ENCODE measurements around the gene NHLRC4.

NHLRC4 gene

DNA sequence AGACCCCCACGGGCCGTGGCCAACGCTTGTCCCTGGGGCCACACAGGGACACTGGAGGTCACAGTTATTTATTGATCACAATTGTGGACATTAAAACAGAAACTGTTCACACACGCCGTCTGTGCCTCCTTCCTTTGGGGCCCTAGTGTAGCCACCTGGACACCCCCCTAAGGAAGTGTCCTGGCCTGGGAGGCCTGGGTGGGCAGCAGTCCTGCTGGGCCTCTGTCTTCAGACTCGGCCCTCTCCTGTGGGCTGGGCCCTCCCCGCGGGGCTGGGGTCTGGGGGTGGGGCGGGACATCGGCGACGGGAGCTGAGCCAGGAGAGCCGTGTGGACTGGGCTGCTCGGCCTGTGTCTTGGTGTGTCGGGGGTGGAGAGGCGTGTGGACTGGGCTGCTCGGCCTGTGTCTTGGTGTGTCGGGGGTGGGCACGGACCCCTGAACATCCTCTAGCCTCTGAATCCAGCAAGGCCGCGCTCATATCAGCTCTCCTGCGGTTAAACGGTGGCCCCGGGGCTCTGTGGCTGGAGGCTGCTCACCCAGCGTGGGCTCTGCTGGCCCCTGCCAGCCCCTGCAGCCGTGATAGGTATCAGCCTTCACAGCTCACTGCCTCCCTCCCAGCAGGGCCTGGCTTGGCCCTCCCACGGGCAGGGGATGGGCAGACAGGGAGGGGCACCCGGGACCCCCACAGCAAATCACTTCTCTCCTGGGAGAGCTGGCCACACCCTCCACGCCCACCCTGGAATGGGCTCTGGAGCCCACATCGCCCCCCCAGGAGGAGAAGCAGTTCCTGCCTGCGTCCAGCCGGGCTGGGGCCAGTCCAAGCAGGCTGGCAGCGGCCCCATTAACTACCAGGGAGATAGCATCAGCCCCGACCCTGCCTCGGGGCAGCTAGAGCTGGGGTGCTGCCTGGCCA is 1.1 kb upstream of the NHLRC4 start:
- Histone ChIP-seq H3K27me3 (ENCODE audit: insufficient read depth, poor library complexity, severe bottlenecking) (peaks cover 11% of the 10 kb centered on the region), H3K4me3 (replicated peaks; ENCODE audit: insufficient read depth, low read length) (no peak overlapping the region), H3K27ac (replicated peaks) (no peak overlapping the region)
- no peak for DNase-seq (ENCODE audit: low read depth in 1 of 2, low spot score in 1 of 2)
- TF ChIP-seq REST (IDR thresholded peaks at IDR 0.05; ENCODE audit: insufficient replicate concordance, low read depth) (no peak), POLR2AphosphoS5 (IDR thresholded peaks at IDR 0.05; ENCODE audit: low read depth) (no peak), CTCF (IDR thresholded peaks at IDR 0.05; ENCODE audit: insufficient read depth, low read length) (no peak), SPI1 (IDR thresholded peaks at IDR 0.05; ENCODE audit: borderline replicate concordance, low read depth) (no peak), GABPA (IDR thresholded peaks at IDR 0.05; ENCODE audit: low read depth) (no peak)

GRCh38 chr16:567373-568256 is 810 bp downstream of the NHLRC4 start:
- Histone ChIP-seq H3K27ac (replicated peaks) (peak overlapping the region; percentile 70), H3K4me3 (replicated peaks; ENCODE audit: insufficient read depth, low read length) (no peak overlapping the region), H3K27me3 (ENCODE audit: insufficient read depth, poor library complexity, severe bottlenecking) (no peaks in the 10 kb centered on the region)
- DNase-seq (ENCODE audit: low read depth in 1 of 2, low spot score in 1 of 2): no peak
- TF ChIP-seq SPI1 (IDR thresholded peaks at IDR 0.05; ENCODE audit: borderline replicate concordance, low read depth) (no peak), REST (IDR thresholded peaks at IDR 0.05; ENCODE audit: insufficient replicate concordance, low read depth) (no peak), CTCF (IDR thresholded peaks at IDR 0.05; ENCODE audit: insufficient read depth, low read length) (no peak), POLR2AphosphoS5 (IDR thresholded peaks at IDR 0.05; ENCODE audit: low read depth) (no peak), GABPA (IDR thresholded peaks at IDR 0.05; ENCODE audit: low read depth) (no peak)

DNA sequence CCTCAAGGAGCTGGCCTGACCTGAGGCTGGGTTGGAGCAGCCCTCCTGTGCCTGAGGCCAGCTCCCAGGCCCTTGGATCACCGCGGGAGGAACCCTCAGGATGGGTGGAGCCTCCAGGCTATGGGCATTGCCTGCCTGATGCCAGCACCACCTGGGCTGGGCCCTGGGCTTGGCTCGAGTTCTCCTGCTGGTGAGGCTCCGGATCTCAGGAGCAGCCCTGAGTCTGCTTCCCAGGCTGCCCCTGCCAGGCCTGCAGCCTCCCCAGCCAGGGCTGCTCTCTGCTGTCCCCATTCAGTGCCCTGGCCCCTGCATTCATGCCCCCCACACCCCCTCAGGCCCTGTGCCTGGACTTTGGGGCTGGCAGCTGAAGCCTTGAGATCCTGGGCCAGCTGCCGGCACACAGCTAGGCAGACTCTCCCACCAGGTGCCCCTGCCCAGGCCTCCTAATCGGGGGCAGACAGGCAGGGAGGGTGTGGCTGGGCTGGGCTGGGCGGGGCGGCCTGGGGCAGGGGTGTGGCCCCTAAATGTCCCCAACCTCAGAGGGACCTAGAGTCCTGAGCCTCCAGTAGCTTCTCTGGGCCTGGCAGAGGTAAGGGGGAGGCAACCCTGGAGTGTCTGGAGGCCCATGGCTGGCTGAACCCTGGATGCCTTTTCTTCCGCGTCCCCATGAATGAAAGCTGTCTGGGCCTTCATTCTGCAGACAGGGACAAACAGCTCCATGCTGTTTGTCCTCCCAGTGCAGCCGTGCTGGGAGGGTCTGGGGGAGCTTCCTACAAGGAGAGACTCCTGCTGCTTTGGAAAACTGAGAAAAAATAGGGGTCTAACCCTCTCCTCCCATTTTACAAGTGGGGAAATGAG is 1.8 kb downstream of the NHLRC4 start:
- DNase-seq (ENCODE audit: low read depth in 1 of 2, low spot score in 1 of 2): no peak
- Histone ChIP-seq H3K4me3 (replicated peaks; ENCODE audit: insufficient read depth, low read length) (no peak overlapping the region), H3K27ac (replicated peaks) (peak overlapping the region; percentile 89), H3K27me3 (ENCODE audit: insufficient read depth, poor library complexity, severe bottlenecking) (no peaks in the 10 kb centered on the region)
- TF ChIP-seq GABPA (IDR thresholded peaks at IDR 0.05; ENCODE audit: low read depth) (no peak), REST (IDR thresholded peaks at IDR 0.05; ENCODE audit: insufficient replicate concordance, low read depth) (no peak), CTCF (IDR thresholded peaks at IDR 0.05; ENCODE audit: insufficient read depth, low read length) (no peak), POLR2AphosphoS5 (IDR thresholded peaks at IDR 0.05; ENCODE audit: low read depth) (no peak), SPI1 (IDR thresholded peaks at IDR 0.05; ENCODE audit: borderline replicate concordance, low read depth) (no peak)
